Effector memory CD4-positive, alpha-beta T cell (primary cell): Measurements from ENCODE around the gene MEF2C.

Experiments
- DNase-seq, 3 donors: peaks; one replicate each; pipeline ENCODE4 v3.0.0-alpha.2; 2020
- H3K27ac ChIP-seq: 2 replicates; pipeline ENCODE4 v1.7.0; 2013; ENCODE audit warnings: mild to moderate bottlenecking, low read length, moderate library complexity; ENCODE audit not compliant: insufficient read depth, poor library complexity, severe bottlenecking
- H3K27me3 ChIP-seq: replicated peaks from 2 replicates; pipeline ENCODE4 v1.7.0; 2013; ENCODE audit warnings: mild to moderate bottlenecking, low read length; ENCODE audit not compliant: insufficient read depth, control insufficient read depth, poor library complexity, severe bottlenecking
- H3K36me3 ChIP-seq: 2 replicates; pipeline ENCODE4 v1.7.0; 2013; ENCODE audit warnings: mild to moderate bottlenecking, low read length, moderate library complexity; ENCODE audit not compliant: control insufficient read depth, insufficient read depth
- H3K4me1 ChIP-seq: 2 replicates; pipeline ENCODE4 v1.7.0; 2013; ENCODE audit warnings: low read length, mild to moderate bottlenecking; ENCODE audit not compliant: control insufficient read depth, insufficient read depth, poor library complexity, severe bottlenecking
- H3K4me3 ChIP-seq: 2 replicates; pipeline ENCODE4 v1.7.0; 2013; ENCODE audit warnings: low read length, low read depth, mild to moderate bottlenecking; ENCODE audit not compliant: insufficient read depth, poor library complexity, severe bottlenecking
- H3K9me3 ChIP-seq: 2 replicates; pipeline ENCODE4 v1.7.0; 2013; ENCODE audit warnings: mild to moderate bottlenecking, low read length, moderate library complexity; ENCODE audit not compliant: control insufficient read depth

MEF2C gene

DNA sequence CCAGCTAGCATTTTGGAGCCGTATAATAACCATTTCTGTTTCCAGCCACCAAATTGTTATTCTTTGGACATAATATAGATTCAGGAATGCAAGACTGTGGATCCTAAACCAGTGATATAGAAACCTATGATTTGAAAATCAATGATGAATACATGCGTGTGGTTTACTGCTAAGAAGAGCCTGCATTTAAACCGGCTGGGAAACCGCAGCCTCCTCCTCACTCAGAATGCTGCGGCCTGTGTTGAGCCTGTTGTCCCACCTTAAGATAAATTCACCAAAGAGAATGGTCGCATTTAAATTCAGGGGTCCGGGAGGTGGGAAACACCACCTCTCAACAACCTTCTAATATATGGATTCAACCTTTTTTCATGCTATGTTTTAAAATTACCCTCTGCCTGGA lies 148.0 kb downstream of the MEF2C start:
- Histone ChIP-seq H3K9me3 (no peaks in the 10 kb centered on the region), H3K4me3 (no peak overlapping the region), H3K27ac (no peak overlapping the region), H3K27me3 (no peaks in the 10 kb centered on the region), H3K36me3 (no peaks in the 10 kb centered on the region), H3K4me1 (no peaks in the 10 kb centered on the region)
- no peak for DNase-seq

DNA sequence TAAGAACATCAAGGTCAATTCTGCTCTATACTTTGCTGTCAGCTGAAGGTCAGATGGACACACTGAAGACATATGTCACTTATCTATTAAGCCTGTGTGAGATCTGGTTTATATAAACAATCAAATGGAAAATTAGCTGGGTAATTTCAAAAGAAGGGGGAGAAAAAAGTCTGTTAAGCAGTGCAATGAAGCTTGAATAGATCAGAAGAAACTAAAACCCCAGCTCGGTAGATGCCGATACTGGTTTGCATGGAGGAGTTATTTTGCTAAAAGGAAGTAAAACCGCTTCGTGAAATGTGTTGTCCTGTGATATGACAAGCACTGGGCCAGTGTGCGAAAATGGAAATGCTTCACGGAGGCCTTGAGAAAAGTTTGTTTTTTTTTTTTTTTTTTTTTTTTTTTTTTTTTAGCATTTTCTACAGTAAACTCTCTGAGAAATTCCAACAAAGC lies 148.8 kb downstream of the MEF2C start:
- Histone ChIP-seq H3K27me3 (no peaks in the 10 kb centered on the region), H3K4me1 (no peaks in the 10 kb centered on the region), H3K36me3 (no peaks in the 10 kb centered on the region), H3K27ac (no peak overlapping the region), H3K4me3 (no peak overlapping the region), H3K9me3 (no peaks in the 10 kb centered on the region)
- DNase-seq: no peak

DNA sequence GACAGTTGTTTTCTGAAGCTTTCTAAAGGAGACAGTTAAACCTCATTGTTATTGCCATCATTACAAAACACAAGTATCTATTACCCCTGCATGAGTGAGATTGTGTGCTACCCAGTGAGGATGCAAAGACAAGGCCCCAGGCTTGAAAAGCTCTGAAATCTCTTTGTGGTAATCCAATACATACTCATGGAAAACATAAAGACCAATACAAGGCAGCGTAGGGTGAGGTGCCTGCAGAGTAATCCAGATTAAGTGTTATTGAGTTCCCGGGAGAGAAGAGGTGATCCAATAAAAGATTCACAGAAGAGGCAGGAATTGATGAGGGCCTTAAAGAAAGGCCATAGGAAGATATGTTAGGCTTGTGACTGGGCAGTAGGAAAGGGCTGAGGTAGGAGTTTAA lies 150.1 kb downstream of the MEF2C start:
- no peaks in the 10 kb centered on the region for H3K9me3 ChIP-seq
- H3K36me3 ChIP-seq: no peaks in the 10 kb centered on the region
- H3K4me1 ChIP-seq: no peaks in the 10 kb centered on the region
- no peak overlapping the region for H3K27ac ChIP-seq
- no peaks in the 10 kb centered on the region for H3K27me3 ChIP-seq
- DNase-seq: no peak
- H3K4me3 ChIP-seq: no peak overlapping the region

DNA sequence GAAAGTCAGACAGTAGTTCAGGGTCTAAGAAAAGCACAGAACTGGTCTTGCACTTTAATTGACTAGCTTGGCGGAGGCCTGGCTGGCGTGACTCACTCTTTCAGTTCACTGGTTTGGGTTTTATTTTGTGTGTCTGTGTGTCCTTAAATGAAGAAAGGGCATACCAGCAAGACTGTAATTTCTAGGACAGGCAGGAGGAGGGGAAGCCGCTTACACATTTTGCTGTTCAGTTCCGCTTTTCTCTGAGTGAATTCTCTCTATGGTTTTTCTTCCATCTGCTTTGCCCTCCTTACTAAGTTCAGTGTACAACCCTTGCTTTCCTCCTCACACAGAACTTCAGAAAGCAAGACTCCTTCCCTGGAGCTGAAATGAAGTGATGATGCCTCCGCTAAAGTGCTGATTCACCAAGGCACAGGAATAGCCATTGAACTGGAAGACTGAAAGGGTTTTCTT lies 150.8 kb downstream of the MEF2C start:
- Histone ChIP-seq H3K36me3 (no peaks in the 10 kb centered on the region), H3K4me1 (no peaks in the 10 kb centered on the region), H3K27ac (no peak overlapping the region), H3K9me3 (no peaks in the 10 kb centered on the region), H3K27me3 (no peaks in the 10 kb centered on the region), H3K4me3 (no peak overlapping the region)
- no peak for DNase-seq

DNA sequence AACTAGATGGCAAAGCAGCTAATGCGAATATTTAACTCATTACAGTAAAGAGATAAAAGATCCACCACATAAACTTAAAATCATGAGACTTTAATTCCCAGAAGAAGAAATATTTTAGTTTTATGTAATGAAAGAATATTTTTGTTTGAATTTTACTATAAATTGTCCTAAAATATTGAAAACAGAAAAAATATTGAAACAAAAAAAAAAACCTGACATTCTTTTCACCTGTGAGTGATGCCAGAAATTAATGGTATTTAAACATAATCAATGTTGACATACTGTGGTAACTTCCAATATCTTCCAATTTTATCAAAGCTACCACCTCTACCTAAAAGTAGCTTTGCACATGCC lies 153.2 kb downstream of the MEF2C start:
- Histone ChIP-seq H3K4me3 (no peak overlapping the region), H3K27me3 (peaks cover 3% of the 10 kb centered on the region), H3K27ac (no peak overlapping the region), H3K36me3 (no peaks in the 10 kb centered on the region), H3K4me1 (no peaks in the 10 kb centered on the region), H3K9me3 (no peaks in the 10 kb centered on the region)
- no peak for DNase-seq

DNA sequence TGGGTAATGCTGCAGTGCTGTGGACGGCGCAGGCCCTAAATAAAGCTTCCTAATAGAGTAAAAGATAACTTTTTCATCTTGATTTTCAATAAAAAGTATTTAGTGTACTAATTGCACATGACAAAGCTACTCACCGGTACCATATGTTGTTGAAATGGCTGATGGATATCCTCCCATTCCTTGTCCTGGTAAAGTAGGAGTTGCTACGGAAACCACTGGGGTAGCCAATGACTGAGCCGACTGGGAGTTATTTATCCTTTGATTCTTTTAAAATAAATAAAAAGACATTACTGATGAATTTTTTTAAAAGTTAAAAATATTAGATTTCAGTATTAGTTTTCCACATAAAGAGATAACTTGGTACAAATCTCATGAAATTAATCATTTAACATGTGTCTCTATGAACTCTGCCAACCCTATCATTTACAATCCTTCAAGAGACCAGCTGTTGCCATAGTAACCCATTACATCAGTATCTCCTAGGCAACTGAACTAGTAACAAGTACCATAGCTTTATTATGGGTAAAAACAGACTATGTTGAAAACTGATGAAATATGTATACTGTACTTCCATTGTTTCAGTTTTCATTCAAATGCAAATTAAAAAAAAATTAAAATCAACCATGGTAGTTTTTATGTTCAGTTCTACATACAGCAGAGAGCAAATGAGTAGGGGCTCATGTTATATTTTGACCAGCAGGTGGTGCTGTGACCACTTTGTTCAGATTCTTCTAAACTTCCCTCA lies 153.7 kb downstream of the MEF2C start:
- peaks cover 3% of the 10 kb centered on the region for H3K27me3 ChIP-seq
- no peaks in the 10 kb centered on the region for H3K9me3 ChIP-seq
- no peaks in the 10 kb centered on the region for H3K36me3 ChIP-seq
- no peak overlapping the region for H3K27ac ChIP-seq
- no peak overlapping the region for H3K4me3 ChIP-seq
- peak in 1 of 3 donors; percentile 34 for DNase-seq
- H3K4me1 ChIP-seq: no peaks in the 10 kb centered on the region

DNA sequence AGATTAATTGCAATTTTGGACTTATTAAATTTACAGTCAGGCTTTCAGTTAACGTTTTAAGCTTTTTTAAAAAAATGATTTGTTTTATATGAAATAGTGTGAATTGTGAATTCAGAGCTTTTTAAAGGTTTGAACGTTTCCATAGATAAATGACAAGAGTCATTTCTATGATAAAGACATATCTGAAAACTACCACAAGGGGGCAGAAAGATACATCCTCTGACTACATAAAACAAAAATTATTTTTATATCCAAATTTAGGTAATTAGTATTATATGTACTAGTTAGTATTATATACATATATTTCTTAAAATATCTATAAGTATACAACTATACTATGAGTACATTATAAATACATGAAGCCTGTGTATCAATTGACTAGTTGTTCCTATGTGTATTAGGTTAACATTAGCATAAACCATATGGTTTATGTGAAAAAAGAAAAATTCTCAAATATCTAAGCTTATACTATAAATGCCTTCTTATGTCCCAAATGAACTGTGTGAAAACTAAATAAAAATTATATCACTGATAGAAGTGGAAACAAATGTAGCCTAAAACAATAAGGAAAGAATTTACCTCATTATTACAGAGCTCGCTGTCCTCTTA lies 155.2 kb downstream of the MEF2C start:
- Histone ChIP-seq H3K27me3 (peaks cover 3% of the 10 kb centered on the region), H3K27ac (no peak overlapping the region), H3K4me1 (no peaks in the 10 kb centered on the region), H3K4me3 (no peak overlapping the region), H3K36me3 (no peaks in the 10 kb centered on the region), H3K9me3 (no peaks in the 10 kb centered on the region)
- no peak for DNase-seq

DNA sequence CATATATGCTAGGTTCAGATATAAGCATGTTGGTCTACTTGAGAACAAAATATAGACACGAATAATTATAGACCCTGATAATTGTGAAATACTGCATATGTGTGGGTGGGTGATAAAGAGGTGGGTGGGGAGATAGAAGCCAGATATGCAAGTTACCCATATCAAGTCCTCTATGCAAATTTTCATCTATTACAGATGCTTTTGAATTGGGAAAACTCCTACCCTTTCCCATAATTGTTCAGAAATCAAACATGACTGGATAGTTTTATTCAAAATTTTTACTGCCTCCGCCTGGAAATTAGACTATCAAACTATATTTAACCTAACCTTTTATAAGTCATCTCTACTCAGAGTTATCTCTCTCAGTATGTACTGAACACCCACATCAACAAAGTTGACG lies 157.5 kb downstream of the MEF2C start:
- H3K27ac ChIP-seq: no peak overlapping the region
- H3K36me3 ChIP-seq: no peaks in the 10 kb centered on the region
- peaks cover 3% of the 10 kb centered on the region for H3K27me3 ChIP-seq
- no peak overlapping the region for H3K4me3 ChIP-seq
- no peak for DNase-seq
- H3K4me1 ChIP-seq: no peaks in the 10 kb centered on the region
- no peaks in the 10 kb centered on the region for H3K9me3 ChIP-seq

DNA sequence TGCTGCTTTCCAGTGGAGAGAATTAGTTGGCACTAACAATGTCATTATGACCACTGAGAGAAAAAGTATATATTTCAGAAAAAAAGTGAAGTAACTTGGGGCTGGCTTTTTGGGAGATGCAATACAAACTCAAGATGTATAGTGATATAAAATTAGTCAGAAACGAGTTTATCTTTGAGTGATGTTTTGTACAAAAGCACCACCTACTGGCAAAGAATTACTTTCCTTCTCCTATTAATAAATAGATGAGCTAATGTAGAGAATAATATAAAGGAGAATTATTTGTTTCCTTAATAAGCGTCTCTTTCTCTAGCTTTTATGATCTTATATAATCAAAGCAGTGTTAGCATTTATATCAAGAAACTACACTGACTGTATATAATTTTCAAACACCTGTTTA lies 158.8 kb downstream of the MEF2C start:
- no peaks in the 10 kb centered on the region for H3K9me3 ChIP-seq
- H3K27me3 ChIP-seq: peaks cover 3% of the 10 kb centered on the region
- DNase-seq: no peak
- H3K36me3 ChIP-seq: no peaks in the 10 kb centered on the region
- H3K4me3 ChIP-seq: no peak overlapping the region
- no peaks in the 10 kb centered on the region for H3K4me1 ChIP-seq
- H3K27ac ChIP-seq: no peak overlapping the region

DNA sequence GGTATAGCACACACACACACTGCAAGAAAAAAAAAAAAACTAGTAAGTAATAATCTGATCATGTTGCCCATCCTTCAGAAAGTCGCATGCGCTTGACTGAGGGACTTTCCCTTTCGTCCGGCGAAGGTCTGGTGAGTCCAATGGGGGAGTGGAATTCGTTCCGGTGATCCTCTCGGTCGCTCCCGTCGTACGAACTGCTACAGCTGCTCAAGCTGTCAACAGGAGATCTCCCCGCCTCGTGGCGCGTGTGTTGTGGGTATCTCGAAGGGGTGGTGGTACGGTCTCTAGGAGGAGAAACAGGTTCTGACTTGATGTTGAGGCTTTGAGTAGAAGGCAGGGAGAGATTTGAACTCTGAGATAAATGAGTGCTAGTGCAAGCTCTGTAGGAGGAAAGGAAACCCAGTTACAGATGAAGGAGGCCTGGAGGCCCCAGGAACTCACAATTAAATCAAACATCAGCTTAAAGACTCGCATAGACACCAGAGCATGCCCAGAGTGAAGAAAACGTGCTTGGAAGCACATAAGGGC lies 160.4 kb downstream of the MEF2C start:
- Histone ChIP-seq H3K4me1 (no peaks in the 10 kb centered on the region), H3K27ac (no peak overlapping the region), H3K36me3 (no peaks in the 10 kb centered on the region), H3K27me3 (peaks cover 3% of the 10 kb centered on the region), H3K4me3 (no peak overlapping the region), H3K9me3 (no peaks in the 10 kb centered on the region)
- DNase-seq: no peak
